Tongue (tissue), 2 donors: ENCODE data around the gene DRP2. TPM values are rescaled to one million over a fixed set of nuclear protein-coding genes. Genes with fewer than 3 reads are reported as not detected.
"Not testable (repeated sequence)": the region's sequence is repeated elsewhere in the genome, so short reads cannot be mapped to it uniquely, and the experiment has no call there.

ENCODE experiments used
- DNase-seq: peaks from one replicate; pipeline ENCODE4 v3.0.0-alpha.2; 2015
- total RNA-seq: library from RNA; depleted of rRNA; stranded (reverse); fragments of >200 nt; gene quantifications from one replicate; pipeline ENCODE4 v1.2.3, GENCODE V29; 2014

DRP2 gene, protein sequence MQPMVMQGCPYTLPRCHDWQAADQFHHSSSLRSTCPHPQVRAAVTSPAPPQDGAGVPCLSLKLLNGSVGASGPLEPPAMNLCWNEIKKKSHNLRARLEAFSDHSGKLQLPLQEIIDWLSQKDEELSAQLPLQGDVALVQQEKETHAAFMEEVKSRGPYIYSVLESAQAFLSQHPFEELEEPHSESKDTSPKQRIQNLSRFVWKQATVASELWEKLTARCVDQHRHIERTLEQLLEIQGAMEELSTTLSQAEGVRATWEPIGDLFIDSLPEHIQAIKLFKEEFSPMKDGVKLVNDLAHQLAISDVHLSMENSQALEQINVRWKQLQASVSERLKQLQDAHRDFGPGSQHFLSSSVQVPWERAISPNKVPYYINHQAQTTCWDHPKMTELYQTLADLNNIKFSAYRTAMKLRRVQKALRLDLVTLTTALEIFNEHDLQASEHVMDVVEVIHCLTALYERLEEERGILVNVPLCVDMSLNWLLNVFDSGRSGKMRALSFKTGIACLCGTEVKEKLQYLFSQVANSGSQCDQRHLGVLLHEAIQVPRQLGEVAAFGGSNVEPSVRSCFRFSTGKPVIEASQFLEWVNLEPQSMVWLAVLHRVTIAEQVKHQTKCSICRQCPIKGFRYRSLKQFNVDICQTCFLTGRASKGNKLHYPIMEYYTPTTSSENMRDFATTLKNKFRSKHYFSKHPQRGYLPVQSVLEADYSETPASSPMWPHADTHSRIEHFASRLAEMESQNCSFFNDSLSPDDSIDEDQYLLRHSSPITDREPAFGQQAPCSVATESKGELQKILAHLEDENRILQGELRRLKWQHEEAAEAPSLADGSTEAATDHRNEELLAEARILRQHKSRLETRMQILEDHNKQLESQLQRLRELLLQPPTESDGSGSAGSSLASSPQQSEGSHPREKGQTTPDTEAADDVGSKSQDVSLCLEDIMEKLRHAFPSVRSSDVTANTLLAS
- total RNA-seq, result 2.1 TPM

DNA sequence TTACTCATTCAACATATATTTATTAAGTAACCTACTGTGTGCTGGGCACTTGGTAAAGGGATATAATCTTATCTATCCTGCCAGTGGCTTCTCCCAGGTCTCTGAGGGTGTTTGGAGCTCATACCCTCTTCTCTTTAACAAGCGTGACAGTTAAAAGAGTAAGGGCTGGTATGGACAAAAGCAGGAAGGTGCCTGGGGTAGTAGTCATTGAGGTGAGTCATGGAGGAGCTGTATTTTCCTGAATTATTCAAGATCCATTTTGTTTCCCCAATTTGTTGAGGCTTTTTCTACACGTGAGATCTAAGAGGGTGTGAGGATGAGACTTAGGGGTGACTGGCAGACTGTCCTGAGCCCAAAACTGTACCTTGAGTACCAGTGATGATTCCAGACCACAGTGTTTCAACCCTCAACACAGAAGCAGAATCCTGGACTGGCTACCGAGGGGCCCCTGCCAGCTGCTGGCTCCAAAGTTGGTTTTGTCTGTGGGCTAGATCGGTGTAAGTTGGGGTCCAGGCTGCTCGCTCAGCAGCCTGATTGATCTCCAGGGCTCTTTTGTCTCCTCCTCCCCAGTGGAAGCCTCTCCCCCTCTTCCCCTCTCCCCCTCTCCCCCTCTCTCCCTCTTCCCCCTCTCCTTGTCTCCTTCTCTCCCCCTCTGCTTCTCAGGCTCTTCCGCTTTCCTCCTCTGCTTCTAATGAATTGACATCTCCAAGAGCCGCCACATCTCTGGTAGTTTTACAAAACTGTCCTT, at the start of gene DRP2:
Gene DRP2, plus strand, starts transcription at position 671 of the 748 bp plus-strand sequence. CDS start 11,862 bp downstream, outside the sequence.
- no peak for DNase-seq

DNA sequence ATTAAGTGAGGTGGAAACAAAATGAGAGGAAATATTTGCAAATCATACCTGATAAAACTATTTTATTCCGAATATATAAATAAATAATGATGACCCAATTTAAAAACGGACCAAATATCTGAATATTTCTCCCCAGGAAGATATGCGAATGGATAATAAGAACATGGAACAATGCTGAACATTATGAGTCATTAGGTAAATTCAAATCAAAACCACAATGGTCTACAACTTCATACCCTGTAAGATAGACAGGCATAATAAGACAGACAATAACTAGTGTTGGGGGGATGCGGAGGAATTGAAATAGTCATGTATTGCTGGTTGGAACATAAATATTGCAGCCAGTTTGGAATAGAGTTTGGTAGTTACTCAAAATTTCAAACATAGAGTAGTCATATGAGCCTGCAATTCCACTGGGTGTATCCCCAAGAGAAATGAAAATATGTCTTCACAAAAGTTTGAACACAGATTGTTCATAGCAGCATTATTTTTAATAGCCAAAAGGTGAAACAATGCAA, 47.6 kb upstream of the DRP2 start:
- no peak for DNase-seq

DNA sequence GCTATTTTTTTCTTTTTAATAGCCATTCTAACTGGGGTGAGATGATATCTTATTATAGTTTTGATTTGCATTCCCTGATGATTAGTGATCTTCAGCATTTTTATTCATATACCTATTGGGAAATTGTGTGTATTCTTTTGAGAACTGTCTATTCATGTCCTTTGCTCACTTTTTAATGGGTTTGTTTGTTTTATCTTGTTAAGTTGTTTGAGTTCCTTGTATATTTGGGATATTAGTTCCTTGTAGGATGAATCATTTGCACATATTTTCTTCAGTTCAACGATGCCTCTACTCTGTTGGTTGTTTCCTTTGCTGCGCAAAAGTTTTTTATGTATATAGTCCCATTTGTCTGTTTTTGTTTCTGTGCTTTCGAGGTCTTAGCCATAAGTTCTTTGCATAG, 43.1 kb upstream of the DRP2 start:
- no peak for DNase-seq

DNA sequence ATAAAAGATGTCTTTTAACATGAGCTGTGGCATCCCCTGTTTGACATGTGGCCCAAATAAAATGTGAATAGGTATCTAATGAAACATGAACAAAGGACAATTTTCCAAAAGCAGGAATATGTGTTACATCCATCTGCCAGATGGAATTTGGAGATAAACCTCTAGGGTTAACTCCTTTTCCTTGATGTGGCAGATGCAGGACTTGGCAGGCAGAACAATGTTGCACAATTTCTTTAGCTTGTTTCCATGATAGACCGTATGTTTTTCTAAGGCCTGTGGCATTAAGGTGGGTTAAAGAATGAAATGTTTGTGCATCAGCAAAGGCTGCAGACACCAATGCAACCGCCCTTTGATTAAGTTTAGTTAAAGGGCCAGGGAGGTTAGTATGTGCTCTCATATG, 34.7 kb upstream of the DRP2 start:
- DNase-seq, result not testable (repeated sequence)

DNA sequence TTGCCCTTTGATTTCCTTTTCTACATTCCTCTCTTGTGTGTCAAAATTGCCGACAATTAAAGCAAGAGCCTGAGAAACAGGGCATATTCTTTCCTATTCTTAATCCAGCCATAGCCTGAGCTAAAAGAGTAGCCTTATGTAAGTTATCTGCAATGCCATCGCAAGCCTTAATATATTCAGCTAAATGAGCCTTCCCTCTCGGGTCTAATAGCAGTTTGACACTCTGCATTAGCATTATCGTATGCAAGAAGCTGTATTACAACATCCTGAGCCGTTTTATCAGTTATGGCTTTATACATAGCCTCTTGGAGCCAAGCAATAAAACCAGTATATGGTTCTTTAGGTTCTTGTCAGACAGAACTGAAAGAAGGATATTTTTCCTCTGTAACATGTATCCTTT, 31.6 kb upstream of the DRP2 start:
- not testable (repeated sequence) for DNase-seq

DNA sequence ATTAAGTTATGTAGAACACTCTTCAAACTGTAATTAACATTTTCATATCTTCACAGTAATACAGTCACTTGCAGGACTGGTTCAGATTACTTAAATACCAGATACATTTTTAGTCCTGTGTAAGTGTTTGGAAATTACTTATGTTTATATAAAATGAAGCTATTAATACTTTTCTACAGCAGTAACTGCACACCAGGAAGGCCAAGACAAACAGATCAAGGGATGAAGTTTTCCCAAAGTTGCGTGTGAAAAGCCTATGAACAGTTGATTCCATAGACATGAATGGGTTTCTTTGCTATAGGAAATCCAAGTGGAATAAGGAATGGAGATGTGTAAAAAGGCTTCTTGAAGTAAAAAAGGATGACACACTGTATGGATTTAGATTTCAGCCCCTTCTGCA, 28.9 kb upstream of the DRP2 start:
- no peak for DNase-seq

DNA sequence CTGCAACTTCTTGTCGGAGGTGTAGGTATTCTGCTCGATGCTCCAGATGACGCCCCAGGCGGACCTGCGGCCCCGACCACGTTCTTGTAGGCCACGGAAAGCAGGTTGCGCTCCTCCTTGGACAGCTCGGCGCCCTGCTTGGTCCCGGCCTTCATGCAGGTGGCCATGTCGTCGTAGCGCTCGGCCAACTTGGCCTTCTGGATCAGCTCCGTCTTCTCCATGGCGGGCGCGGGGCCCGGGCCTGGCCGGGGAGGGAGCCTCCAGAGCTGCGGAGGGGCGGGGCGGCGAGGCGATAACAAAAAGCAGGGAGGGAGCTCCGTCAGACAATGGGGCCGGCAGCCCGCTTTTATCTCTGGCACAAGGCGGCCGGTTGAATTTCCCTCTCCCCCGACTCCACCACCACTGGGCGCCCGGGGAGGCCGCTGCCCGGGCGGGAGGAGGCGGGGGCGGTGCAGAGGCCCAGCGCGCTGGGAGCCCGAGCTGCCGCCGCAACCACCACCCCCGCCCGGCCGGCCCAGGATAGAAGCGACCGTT, 28.3 kb upstream of the DRP2 start:
- peak; percentile 10 for DNase-seq

DNA sequence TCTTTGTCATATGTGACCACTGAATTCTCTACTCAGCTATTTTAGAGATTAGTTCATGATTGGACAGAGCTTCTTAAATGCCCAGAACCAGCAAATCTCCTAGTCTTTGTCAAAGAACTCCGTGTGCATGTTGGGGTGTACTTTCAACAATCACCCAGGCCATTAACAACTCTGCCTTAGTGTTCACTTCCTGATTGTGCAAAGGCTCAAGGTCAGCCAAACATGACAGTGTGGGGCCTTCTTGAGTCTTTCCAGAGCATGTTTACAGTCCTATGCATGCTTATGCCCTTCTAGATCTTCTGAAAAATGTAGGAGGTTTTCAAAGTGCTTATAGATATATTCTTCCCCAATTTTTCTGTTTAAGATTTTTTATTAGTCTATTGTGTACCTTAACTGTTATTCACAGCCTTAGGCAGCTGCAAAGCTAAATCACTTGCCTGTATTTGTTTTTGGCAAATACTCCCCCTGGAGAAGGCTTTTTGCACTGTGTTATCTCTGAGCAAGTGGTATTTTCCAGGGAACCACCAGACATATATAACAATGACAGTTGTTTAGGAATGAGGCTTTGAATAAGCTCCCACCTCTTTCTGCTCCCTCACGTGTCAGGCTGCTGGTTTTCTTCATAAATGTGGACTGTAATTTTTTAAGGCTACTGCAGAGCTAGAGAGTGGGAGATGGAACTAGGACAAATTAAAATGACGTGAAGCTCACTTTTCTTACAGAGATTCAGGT, 24.0 kb upstream of the DRP2 start:
- DNase-seq, result no peak

DNA sequence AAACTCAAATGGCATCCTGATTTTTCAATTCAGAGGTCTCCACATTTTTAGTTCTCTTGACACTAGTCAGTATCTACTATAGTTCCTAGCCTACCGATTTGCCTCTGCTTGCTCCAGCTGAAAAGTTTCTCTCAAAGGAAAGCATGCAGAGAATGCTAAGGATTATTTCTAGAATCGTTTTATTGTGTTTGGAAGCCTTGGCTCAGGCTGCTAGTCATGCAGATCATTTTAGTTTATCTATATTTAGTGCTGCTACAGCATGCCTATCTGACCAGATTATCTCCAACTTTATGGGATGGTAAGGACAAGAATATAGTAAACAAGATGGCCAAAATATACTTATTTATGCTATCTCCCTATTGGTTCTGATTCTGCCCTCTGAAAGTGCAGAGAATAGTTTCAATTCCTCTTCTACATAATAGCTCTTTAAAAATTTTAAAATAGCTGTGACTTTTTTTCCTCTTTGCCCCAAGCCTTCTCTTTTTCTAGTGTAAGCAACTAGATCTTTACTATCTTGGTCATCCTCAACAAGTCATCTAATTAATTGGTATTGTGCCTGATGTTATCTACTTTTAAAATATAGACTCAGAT, 15.7 kb upstream of the DRP2 start:
- DNase-seq, result no peak

DNA sequence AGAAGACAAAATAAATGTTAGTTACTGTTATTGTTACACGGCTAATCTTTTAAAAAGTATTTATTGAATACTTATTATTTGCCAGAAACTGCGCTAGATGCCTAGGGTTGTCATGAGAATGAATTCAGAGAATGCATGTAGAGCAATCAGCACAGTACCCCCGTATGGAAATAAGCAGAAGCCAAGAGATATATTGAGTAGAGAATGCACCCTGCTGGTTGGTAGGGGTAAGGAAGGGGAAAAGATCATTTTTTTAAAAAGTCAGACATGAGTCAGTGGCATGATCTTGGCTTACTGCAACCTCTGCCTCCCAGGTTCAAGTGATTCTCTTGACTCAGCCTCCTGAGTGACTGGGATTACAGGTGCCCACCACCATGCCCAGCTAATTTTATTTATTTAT, 13.1 kb upstream of the DRP2 start:
- no peak for DNase-seq

DNA sequence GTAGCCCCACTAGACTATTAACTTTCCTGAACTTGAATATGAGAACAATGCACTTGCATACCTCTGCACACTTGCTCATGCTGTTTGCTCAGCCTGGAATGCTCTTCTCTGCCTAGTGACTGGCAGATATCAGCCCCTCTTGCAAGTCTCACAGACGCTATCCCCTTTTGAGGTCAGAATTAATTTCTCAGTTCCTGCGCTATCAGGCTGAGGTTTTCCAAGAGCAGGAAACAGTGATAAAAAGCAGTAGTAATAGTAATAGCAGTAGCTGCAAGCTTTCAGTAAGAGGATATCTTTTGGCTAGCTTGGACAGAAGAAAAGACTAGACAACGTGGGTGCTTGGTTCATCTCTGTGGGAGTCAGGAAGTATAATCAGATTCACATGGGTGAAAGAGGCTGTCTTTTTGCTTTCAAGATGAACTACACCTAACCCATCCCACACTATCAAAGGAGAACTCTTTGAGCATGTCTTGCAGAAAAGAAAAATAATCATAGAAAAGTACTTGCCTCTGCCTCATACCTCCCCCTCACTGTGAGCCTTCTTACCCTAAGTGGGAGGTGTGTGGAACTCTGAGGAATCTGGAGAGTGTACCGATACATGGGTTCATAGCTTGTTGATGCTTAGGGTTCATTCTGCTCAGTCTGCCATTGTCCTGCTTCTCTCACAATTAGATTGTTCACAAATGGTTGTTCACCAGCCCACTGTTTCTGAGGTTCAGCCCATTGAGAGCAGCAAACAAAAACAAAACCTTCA, 11.3 kb upstream of the DRP2 start:
- no peak for DNase-seq

DNA sequence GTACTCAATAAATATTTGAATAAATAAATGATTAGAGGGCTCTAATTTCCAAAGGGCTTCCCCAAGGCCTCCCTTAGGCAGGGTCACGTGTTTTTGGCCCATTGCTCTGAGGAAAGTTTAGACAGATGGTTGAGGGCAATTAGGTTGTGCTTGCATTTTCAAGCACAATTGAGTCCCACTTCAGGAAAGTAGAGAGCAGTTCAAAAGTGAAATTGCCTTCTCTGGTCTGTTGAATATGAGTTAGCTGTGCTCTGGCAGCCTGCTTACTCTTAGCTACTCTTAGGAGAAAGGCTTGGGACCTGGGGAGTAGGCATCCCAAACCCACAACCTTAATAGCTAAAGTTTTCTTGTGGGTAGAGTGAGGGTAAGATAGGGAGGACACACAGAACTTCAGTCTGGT, 9.0 kb upstream of the DRP2 start:
- no peak for DNase-seq

DNA sequence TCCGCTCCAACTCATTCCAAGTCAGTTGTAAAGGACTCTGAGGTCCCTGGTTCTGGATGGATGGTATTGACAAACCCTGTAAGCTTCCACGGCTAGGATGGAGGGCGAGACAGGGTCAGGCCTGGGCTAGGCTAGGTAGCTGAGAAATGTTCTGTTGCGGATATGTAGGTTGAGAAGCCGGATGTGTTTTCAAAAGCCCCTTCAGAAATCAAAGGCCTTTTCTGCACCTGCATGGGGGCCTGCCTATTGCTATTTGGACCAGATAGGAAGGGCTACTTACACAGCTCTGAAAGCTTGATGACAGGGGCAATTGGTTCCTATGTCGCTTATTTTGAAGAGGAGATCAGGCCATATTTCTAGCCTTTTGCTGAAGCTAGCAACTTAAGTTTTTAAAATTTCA, 1.9 kb upstream of the DRP2 start:
- DNase-seq, result no peak

DNA sequence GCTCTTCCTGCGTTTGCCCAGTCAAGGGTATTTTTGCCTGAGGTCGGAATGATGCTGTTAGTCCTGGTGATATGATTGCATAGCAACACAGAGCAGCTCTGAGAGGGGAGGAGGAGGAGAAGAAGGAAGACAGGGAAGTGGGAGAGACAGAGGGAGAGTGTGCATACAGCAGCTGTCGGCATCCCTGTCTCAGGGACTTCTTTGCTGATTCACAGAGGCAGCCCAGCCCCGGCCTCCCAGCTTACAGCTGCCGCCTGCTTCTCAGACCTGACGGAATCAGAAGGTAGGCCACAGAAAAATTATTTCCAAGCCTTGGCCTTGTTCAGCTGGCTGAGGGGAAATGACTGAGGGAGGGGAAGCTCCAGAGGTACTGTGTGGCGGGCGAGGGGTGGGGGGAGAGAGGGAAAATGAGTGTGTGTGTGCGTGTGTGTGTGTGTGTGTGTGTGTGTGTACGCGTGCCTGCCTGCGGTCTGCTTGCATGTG, 319 bp downstream of the DRP2 start:
- DNase-seq, result peak; percentile 58

DNA sequence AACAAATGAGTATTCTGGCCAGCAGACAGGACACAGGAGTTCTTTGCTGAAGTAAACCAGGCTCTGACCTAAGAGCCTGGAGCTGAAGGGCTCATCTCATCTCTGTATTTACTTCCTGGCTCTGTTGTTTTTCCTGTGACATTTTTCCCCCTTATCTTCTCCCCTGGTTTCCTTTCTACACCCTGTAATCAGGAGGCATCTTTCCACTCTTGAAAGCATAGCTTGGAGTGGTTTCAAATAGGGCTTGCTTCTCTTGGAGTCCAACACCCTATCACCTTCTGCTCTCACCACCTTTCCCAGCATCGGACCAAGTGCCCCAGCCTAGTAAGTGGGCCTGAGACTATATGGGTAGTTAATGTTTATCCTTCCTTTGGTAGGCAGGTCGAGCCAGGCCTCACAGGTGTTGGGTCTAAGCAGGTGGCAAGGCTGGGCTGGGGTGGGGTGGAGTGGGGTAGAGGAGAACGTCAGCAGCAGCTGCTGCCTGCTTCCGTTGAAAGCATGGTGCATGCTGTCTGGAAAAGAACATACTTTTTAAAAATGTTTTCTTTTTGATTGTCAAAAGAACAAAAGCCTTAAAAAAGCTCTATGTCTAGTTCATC, 1.2 kb downstream of the DRP2 start:
- no peak for DNase-seq

DNA sequence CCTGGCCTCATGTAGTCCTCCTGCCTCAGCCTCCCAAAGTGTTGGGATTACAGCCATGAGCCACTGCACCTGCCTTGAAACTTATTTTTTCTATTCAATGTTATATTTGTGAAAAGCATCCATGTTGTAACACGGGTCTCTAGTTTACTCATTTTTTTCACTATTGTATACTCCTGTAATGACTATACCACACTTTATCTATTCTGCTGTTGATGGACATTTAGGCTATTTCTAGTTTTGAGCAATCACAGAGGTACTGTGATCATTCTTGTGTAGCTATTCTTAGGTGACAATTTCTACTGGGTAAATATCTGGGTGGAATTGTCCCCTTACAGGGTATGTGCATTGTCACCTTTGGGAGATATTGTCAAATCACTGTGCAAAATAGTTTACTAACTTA, 3.6 kb downstream of the DRP2 start:
- DNase-seq, result no peak

DNA sequence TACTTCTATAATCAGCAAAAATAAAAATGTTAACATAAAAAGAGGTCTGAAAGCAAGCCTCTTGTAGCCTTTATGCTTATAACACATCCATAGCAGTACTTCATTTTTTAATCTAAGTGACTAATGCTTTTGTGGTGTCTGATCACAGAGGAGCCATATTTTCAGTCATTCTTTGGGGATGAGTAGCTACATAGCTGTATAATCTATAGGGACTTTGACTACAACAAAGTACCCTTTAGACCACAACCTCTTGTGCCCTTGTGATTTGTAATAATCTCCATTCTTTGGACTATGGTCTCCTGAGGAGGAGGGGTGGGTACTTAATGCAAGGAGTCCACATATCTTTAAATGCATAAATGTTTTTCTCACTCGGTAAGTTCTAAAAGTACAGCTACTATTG, 9.6 kb downstream of the DRP2 start:
- no peak for DNase-seq

DNA sequence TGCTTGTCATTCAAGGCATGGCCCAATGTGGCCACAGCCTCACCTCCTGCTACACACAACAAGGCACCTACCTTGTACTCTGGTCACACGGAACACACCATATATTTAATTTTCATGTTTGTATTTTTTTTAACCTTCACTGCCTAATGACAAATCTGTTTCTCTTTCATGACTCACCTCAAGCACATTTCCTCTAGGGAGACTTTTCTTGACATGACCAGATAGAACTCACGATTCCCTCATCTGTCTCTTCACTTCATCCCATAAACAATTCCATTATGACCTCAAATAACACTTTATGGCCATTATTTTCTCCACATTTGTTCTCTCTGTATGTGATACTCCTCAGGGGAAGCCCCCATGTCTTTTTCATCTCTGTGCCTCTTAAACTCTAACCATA, 11.1 kb downstream of the DRP2 start:
- DNase-seq, result no peak

DNA sequence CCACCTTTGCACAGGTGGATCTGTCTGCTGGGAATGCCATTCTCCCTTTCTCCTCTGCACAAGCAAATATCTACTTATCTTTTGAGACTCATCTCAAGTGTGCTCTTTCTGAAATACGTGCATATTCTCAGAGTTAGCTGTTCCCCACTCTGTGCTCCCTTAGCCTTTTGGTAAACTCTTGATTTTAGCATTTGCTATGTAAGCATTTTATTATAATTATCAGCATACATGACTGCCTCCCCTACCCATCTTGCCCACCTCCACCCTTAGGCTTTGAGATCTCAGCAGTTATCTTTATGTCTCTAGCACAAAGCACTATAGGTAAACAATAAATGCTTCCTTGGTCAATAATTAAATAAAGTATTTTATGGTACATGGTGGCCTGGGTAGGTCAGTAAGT, 11.5 kb downstream of the DRP2 start:
- DNase-seq, result no peak

DNA sequence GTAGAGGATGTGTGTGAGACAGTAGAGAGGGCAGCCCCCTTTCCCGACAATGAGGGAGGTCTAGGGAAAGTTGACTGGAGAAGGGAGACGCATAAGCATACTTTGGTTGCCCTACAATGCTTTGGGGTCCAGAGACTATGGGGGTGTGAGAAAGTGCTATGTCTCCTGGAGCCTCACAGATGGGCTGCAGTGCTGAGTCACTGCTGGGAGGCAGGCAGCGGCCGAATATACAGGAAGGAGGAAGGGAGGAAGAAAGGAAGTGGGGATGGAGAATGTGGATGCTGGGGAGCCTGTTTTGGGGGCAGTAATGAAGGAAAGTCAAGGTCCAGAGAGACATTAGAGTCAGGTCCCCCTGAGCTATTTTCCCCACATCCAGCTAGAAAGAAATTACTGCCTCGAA, 12.7 kb downstream of the DRP2 start:
- no peak for DNase-seq
